Hepatic stellate cell (primary cell): ENCODE data around the gene DPH2.

Experiments used
- DNase-seq: peaks from one replicate; pipeline ENCODE4 v3.0.0; 2011; ENCODE audit warnings: low spot score

The DPH2 gene

GRCh38 chr1:43944860-43945259 is 24.9 kb upstream of the DPH2 start:
- no peak for DNase-seq

- DNase-seq: no peak
These were observed 24.1 kb upstream of the DPH2 start for GRCh38 chr1:43945674-43946235.

- peak; percentile 98 for DNase-seq
These were observed 23.4 kb upstream of the DPH2 start, which contains the start of gene IPO13 for GRCh38 chr1:43946236-43947060. TSS of gene IPO13 (plus strand) at chr1:43946950. CDS start at chr1:43947601, 651 bp downstream.

- no peak for DNase-seq
These were observed 22.5 kb upstream of the DPH2 start for GRCh38 chr1:43947061-43947873.

GRCh38 chr1:43947874-43948437 is 21.9 kb upstream of the DPH2 start:
- no peak for DNase-seq

- no peak for DNase-seq
These were observed 20.1 kb upstream of the DPH2 start for GRCh38 chr1:43949678-43950077.

- DNase-seq: no peak
These were observed 18.5 kb upstream of the DPH2 start for GRCh38 chr1:43951021-43951985.

- DNase-seq: no peak
These were observed 17.0 kb upstream of the DPH2 start for GRCh38 chr1:43952731-43953346.

- no peak for DNase-seq
These were observed 16.4 kb upstream of the DPH2 start for GRCh38 chr1:43953361-43953760.

GRCh38 chr1:43954036-43954435 is 15.8 kb upstream of the DPH2 start:
- DNase-seq: no peak

GRCh38 chr1:43956234-43956633 is 13.6 kb upstream of the DPH2 start:
- DNase-seq: no peak

- no peak for DNase-seq
These were observed 12.3 kb upstream of the DPH2 start for GRCh38 chr1:43957407-43958040.

GRCh38 chr1:43958351-43959255 is 11.2 kb upstream of the DPH2 start:
- no peak for DNase-seq

- DNase-seq: no peak
These were observed 9.0 kb upstream of the DPH2 start for GRCh38 chr1:43960798-43961197.

- DNase-seq: no peak
These were observed 8.1 kb upstream of the DPH2 start for GRCh38 chr1:43961692-43962091.

GRCh38 chr1:43962324-43962723 is 7.5 kb upstream of the DPH2 start:
- DNase-seq: no peak

- no peak for DNase-seq
These were observed 6.8 kb upstream of the DPH2 start for GRCh38 chr1:43963006-43963405.

- DNase-seq: no peak
These were observed 5.9 kb upstream of the DPH2 start for GRCh38 chr1:43963890-43964289.

GRCh38 chr1:43965316-43965715 is 4.5 kb upstream of the DPH2 start:
- DNase-seq: no peak
